Coronary artery (tissue), 2 donors: Measurements from ENCODE around the gene SLC7A6.

Experiments used
- DNase-seq: peaks from one replicate; pipeline ENCODE4 v3.0.0-alpha.2; 2017; ENCODE audit warnings: low spot score
- H3K27ac ChIP-seq, 2 donors: fragments of 200-600 bp; sonication (generic); one replicate each; pipeline ENCODE4 v1.5.1; 2016 to 2019
- H3K4me3 ChIP-seq: fragments of 200-600 bp; sonication (generic); 2 replicates; pipeline ENCODE4 v1.5.1; 2016; ENCODE audit warnings: mild to moderate bottlenecking, moderate library complexity
- TF ChIP-seq, protein P1 (sequence below): fragments of 200-600 bp; sonication (generic); IDR thresholded peaks from one replicate; pipeline ENCODE4 v1.5.1; 2019; ENCODE audit warnings: antibody characterized with exemption

Gene SLC7A6

DNA sequence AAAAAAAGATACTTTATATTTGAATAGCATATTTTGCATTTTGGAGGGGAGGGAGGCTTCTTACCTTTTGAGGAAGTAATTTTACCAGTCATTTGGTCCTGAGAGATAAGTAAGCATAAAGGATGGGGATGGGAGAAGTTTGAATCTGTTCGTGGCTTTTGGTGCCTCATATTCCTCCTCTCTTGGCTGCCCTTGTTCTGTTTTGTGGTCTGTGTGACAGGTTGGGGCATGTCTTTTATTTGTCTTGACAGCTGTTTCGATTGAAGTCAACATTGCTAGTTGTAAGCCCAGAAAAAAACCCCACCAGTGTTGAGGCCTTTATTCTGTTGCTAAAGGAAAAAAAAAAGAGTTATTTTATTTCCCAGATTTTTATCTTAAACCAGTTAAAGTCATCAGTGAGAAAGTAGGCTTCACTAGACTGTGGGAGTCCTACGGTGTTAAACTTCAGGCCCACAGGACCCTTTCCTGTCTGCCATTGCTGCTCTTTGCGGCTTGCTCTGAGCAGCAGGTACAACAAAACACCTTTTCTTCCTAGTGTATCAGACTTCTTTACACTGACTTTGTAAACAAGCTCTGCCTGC lies 11.4 kb downstream of the SLC7A6 start:
- TF ChIP-seq, protein P1, sequence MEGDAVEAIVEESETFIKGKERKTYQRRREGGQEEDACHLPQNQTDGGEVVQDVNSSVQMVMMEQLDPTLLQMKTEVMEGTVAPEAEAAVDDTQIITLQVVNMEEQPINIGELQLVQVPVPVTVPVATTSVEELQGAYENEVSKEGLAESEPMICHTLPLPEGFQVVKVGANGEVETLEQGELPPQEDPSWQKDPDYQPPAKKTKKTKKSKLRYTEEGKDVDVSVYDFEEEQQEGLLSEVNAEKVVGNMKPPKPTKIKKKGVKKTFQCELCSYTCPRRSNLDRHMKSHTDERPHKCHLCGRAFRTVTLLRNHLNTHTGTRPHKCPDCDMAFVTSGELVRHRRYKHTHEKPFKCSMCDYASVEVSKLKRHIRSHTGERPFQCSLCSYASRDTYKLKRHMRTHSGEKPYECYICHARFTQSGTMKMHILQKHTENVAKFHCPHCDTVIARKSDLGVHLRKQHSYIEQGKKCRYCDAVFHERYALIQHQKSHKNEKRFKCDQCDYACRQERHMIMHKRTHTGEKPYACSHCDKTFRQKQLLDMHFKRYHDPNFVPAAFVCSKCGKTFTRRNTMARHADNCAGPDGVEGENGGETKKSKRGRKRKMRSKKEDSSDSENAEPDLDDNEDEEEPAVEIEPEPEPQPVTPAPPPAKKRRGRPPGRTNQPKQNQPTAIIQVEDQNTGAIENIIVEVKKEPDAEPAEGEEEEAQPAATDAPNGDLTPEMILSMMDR = no peak
- peak overlapping the region in 1 of 2 donors; percentile 6 for H3K27ac ChIP-seq
- H3K4me3 ChIP-seq = no peak overlapping the region
- no peak for DNase-seq

DNA sequence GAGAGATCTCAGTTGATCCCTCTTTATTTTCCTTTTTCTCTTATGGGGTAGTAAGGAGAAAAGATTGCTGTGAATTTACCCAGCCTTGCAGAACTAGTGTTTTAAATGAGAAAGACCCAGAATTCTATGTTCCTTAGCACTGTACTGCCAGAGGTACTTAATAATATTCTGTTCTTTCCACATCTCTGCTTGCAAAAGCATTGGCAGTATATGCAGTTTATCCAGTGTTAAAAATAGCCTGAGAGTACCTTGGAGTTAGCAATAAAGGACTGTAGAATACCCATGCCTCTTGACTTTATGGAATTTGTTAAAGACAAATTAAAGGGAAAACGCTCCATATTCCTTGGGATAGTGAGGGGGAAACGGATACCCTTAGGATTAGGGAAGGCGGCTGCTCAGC lies 11.9 kb downstream of the SLC7A6 start:
- no peak for DNase-seq
- TF ChIP-seq, protein P1 = no peak
- Histone ChIP-seq H3K27ac (peak overlapping the region; percentile 6 to 18), H3K4me3 (no peak overlapping the region)

DNA sequence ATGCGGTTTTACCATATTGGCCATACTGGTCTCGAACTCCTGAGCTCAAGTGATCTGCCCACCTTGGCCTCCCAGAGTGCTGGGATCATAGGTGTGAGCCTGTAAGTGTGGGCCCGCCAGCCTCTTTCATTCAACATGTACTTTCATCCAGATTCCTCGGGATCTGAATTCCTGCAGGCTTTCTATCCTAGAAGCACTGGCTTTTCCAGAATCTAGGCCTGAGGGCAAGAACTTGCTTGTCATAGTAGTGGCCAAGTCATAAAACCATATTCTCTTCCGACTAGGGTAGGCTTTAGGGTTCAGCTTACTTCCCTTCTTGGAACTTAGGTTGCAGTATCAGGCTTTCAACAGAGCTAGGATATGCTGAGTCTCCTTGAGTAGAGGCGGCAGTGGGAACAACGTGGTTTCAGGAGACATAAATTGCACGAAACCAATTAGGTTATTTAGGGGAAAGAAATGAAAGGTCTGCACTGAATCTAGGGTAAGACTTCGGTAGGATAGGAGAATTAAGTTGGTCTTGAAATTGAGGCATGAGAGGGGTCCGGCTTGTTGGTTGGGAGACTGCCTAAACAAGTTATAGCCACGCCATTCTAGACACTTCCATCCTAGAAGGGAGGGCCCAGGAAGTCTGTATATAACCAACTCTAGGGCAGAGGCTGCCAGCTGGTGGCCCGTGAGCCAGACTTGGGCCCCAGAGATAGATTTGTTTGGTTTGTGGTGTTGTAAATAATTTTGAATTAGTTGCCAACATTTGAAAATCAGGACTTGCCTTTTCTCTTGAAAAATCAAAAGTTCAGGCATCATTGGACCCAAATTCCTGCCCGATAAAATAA lies 15.6 kb downstream of the SLC7A6 start:
- Histone ChIP-seq H3K4me3 (no peak overlapping the region), H3K27ac (no peak overlapping the region)
- DNase-seq = no peak
- TF ChIP-seq, protein P1 = no peak

DNA sequence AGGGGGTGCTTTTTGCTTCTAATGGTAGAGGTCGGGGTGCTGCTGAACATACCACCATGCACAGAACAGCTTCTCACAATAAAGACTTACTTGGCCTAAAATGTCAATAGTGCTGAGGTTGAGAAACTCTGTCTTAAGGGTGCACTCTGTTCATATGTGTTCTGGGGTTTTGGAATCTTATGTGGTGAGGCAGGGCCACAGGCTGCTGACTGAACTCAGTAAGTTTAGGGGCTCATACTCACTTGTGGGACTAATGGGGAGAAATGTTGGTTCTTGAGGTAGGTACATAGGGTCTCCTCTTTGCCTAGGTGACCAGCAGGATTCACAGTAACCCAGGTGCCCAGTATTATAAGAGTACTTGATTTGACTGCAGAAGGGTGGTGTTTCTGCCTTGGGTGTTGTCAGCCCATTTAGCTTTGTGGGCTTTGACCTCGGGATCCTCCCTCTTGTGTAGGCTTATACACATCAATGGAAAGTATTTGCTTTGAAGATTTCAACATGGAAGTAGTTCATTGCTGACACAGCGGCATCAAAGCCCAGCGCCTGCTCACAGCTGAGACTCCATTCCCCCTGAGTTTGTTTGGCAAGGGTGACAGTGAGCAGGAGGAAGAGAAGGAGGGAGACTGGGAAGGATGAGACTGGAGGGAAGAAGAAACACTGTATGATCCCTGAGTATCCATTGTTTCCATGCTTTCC lies 17.2 kb downstream of the SLC7A6 start:
- no peak for DNase-seq
- no peak overlapping the region for H3K4me3 ChIP-seq
- no peak overlapping the region for H3K27ac ChIP-seq
- TF ChIP-seq, protein P1 = no peak

DNA sequence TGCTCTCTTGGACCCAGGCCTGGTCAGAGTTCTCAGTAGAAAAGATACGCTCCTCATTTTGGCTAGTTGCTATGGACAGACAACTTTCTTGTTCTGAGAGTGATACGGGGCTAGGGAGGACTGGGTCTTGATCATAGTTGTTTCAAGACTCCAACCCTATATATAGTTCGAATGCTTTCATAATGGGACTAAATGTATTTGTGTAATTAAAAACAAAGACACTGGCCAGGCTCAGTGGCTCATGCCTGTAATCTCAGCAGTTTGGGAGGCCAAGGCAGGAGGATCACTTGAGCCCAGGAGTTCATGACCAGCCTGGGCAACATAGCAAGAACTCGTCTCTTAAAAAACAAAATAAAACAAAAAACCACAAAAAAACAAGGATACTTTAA lies 17.7 kb downstream of the SLC7A6 start:
- DNase-seq = no peak
- Histone ChIP-seq H3K4me3 (no peak overlapping the region), H3K27ac (no peak overlapping the region)
- TF ChIP-seq, protein P1 = no peak

DNA sequence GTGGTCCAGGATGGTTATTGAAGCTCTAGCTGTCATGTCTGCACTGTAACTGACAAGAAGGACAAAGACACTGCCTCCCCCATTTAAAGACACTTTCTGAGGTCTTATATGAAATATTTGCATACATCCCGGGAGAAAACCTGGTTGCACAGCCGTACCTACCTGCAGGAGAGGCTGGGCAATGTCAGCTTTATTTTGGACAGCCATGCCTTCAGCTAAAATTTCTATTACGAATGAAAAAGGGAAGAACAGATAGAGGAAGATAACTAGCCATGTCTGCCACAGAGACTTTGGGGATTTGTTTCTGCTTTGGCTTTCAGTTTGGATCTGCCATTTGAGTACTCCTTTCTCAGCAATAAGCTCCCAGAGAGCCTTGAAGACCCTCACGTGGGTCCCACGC lies 19.0 kb downstream of the SLC7A6 start:
- H3K27ac ChIP-seq = peak overlapping the region; percentile 23 to 41
- no peak overlapping the region for H3K4me3 ChIP-seq

More for the DNA sequence above, 19.0 kb downstream of the SLC7A6 start:
- DNase-seq = no peak
- TF ChIP-seq, protein P1 = no peak
